Measurements from ENCODE around the gene CDK14. TPM values are rescaled to one million over a fixed set of nuclear protein-coding genes. Genes with fewer than 3 reads are reported as not detected.
A peak's percentile ranks its signal among the peaks of the same experiment; 100 is the strongest.

Gene CDK14
- total RNA-seq, 2 donors from 2014 or later, result 0.49 to 1.7 TPM

DNA sequence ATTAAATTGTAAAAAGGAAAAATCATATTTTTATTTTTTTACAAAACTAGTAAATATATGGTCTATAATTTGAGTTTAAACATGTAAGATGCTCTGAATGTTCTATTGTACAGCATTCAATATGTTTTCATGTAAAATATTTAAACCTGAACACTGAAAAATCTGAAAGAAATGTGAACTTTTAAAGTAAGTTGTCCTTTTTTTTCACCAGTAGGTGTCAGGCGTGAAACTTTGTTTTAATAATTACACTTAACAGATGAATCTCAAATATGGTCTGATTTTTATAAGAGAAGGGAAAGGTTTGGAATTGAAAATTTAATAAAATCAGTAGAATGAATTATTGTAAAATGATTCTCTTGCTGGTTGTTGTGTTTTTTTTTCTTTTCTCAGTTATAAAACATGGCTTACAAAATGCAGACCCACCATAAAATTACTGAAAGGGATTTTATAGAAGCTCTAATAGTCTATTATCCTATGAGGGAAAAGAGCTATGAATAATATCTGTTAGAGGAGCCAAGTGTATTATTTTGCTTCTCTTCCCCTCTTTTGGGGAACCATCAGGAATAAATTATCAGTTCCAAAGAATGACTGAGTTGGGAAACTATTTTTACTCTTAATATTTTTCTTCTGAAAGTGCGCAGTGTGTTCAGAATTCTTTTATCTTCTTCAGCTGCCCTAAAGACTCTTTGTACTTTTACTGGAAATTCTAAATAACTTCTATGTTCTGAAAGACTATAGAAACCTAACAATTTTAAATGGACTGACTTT is 450.4 kb downstream of the CDK14 start:
- DNase-seq (no peak), ATAC-seq (replicated peaks in 1 of 2) (no peak)
- Mint-ChIP-seq H3K4me1 (ENCODE audit: low read depth) (peaks cover 11% of the 10 kb centered on the region), H3K9me3 (peaks cover 0 to 2% of the 10 kb centered on the region in 2 donors), H3K36me3 (ENCODE audit: insufficient read depth in 2 of 2) (no peaks in the 10 kb centered on the region), H3K27me3 (ENCODE audit: low read depth) (no peaks in the 10 kb centered on the region), H3K27ac (no peak overlapping the region), H3K4me3 (no peak overlapping the region)

DNA sequence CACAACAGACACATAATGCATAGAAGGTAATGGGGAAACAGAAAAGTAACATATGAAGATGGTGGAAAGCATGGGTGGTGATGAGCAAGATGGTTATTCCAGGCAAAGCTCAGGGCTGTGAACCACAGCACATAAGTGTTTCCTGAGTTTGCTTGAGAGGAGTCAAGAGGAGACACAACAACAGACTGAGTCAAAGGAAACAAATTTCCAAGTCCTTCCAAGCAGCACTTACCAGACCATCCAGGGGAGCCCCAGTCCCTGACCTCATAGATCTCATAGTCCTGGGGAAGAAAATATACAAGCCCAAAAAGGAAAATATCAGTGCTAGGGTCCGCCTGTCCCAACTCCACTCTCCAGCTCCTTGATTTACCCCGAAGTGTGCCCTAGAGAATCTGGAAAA is 451.5 kb downstream of the CDK14 start:
- Mint-ChIP-seq H3K27me3 (ENCODE audit: low read depth) (no peaks in the 10 kb centered on the region), H3K4me1 (ENCODE audit: low read depth) (peaks cover 11% of the 10 kb centered on the region), H3K9me3 (peaks cover 0 to 2% of the 10 kb centered on the region in 2 donors), H3K36me3 (ENCODE audit: insufficient read depth in 2 of 2) (no peaks in the 10 kb centered on the region), H3K27ac (no peak overlapping the region), H3K4me3 (no peak overlapping the region)
- ATAC-seq (replicated peaks in 1 of 2), result no peak
- DNase-seq, result no peak

DNA sequence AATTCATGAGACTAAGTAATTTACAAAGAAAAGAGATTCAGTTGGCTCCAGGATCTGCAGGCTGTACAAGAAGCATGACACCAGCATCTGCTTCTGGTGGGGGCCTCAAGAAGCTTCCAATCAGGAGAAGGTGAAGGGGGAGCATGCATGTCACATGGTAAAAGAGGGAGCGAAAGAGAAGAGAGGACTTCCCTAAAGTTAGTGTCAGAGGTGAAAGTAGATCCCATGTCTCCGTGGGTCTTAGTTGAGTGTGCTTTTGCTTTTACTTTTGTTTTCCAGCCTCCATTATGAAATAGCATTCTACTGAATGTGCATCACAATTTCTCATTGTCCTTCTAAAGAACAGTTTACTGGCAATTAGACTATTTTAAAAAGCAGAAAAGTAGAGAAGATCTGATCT is 454.6 kb downstream of the CDK14 start:
- H3K27me3 Mint-ChIP-seq (ENCODE audit: low read depth), result no peaks in the 10 kb centered on the region
- H3K27ac Mint-ChIP-seq, result peak overlapping the region; percentile 89
- peak overlapping the region; percentile 54 to 64 for H3K4me3 Mint-ChIP-seq
- ATAC-seq (replicated peaks in 1 of 2) (peak in 1 of 2 donors; percentile 41), DNase-seq (no peak)
- no peaks in the 10 kb centered on the region for H3K36me3 Mint-ChIP-seq (ENCODE audit: insufficient read depth in 2 of 2)
- peaks cover 2% of the 10 kb centered on the region in 2 donors for H3K9me3 Mint-ChIP-seq
- peaks cover 11% of the 10 kb centered on the region for H3K4me1 Mint-ChIP-seq (ENCODE audit: low read depth)

DNA sequence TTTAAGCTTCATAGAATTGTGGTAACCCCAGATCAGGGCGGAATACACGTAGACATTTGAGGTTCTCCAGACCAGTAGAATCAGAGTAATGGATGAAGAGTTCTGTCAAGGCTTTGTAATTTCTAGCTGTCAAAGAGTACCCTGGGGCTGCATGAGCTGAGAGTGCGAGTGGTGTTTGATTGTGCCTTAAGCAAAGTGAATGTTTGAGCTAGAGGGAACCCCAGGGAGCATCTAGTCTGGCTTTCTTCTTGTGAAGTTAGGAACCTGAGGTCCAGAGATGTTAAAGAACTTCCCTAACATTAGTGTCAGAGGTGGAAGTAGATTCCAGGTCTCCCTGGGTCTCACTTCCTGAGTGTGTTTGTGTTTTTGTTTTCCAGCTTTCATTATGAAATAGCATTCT is 455.8 kb downstream of the CDK14 start:
- H3K4me1 Mint-ChIP-seq (ENCODE audit: low read depth), result peaks cover 11% of the 10 kb centered on the region

DNA sequence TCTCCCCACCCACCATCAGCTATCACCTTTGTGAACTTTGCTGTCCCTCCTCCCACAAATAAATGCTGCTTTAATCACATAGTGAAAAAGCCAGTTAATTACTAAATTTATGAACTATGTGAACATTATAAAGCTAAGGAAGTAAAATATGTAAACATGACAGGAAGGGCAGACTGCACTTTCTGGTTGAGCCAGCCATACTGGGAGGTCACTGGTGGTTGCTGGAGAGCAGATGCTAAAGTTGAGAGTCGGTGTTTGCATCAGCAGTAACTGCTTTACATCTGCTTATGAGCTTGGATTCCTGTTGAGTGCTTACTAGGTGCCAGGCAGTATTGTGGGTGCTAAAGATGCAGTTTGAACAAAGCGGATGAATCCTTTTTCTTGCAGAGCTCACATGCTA is 458.3 kb downstream of the CDK14 start:
- Mint-ChIP-seq H3K27ac (no peak overlapping the region), H3K4me1 (ENCODE audit: low read depth) (peaks cover 11% of the 10 kb centered on the region), H3K27me3 (ENCODE audit: low read depth) (no peaks in the 10 kb centered on the region), H3K9me3 (peaks cover 2 to 5% of the 10 kb centered on the region in 2 donors), H3K4me3 (no peak overlapping the region), H3K36me3 (ENCODE audit: insufficient read depth in 2 of 2) (no peaks in the 10 kb centered on the region)
- ATAC-seq (replicated peaks in 1 of 2) (no peak), DNase-seq (no peak)

More for the DNA sequence above, 455.8 kb downstream of the CDK14 start:
- no peak overlapping the region for H3K4me3 Mint-ChIP-seq
- H3K9me3 Mint-ChIP-seq, result peaks cover 2 to 5% of the 10 kb centered on the region in 2 donors
- DNase-seq (no peak), ATAC-seq (replicated peaks in 1 of 2) (no peak)
- no peaks in the 10 kb centered on the region for H3K27me3 Mint-ChIP-seq (ENCODE audit: low read depth)
- H3K27ac Mint-ChIP-seq, result no peak overlapping the region
- H3K36me3 Mint-ChIP-seq (ENCODE audit: insufficient read depth in 2 of 2), result no peaks in the 10 kb centered on the region

DNA sequence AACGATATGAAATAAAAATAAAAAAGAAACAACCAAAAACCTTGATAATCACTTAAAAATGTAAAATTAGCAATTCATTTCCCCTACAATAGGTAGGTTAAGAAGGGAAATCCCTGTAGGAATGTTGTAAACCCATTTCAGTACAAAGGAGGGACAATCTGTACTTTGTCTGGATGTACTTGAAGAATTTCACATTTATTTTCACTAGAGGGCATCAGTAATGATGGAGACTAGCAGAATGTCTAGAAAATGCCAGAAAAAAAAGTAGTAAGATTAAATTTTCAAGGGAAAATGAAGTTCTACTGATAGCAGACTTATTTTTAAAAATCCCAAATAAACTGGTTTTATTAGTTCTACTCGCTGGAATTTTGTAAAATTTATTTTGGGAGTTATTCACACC is 459.1 kb downstream of the CDK14 start:
- H3K4me3 Mint-ChIP-seq, result no peak overlapping the region
- peaks cover 6% of the 10 kb centered on the region for H3K4me1 Mint-ChIP-seq (ENCODE audit: low read depth)
- H3K9me3 Mint-ChIP-seq, result peaks cover 0 to 8% of the 10 kb centered on the region in 2 donors
- H3K27me3 Mint-ChIP-seq (ENCODE audit: low read depth), result no peaks in the 10 kb centered on the region
- ATAC-seq (replicated peaks in 1 of 2), result no peak
- DNase-seq, result no peak
- H3K36me3 Mint-ChIP-seq (ENCODE audit: insufficient read depth in 2 of 2), result no peaks in the 10 kb centered on the region
- no peak overlapping the region for H3K27ac Mint-ChIP-seq

DNA sequence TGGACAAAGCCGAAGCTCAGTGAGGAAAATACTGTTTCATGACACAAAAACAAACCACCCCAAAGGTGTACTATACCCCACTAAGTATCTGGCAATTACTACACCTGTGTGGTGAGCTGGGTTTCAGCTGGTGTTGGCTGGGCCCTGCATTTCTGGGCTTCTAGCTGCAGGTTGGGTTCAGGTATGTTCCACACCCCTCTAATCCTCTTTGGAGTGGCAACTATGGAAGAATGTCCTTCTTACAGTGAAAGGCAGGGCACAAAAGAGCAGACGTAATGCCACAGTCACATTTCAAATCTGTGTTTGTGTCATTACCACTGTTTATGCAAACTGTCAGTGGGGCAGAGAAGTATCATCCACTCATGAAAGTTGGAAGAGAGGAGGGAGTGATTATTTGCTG is 466.6 kb downstream of the CDK14 start:
- no peak overlapping the region for H3K27ac Mint-ChIP-seq

DNA sequence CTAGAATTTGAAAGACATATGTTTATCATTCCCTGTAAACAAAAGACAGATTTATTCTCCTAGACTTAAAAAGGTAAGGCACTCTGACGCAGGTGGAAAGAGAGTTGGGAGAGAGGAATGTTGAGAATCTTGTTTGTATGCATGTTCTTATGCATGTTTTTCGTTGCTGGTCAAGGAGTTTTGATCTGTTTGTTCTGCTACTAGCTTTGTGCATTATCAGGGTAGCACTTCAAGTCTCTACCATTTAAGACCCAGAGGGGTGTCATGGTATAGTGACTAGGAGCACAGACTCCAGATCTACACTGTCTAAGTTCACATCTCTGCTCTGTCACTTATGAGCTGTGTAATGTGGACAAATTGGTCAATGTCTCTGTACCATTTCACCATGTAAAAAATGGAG is 467.9 kb downstream of the CDK14 start:
- DNase-seq, result no peak
- ATAC-seq (replicated peaks in 1 of 2), result no peak
- Mint-ChIP-seq H3K4me1 (ENCODE audit: low read depth) (no peaks in the 10 kb centered on the region), H3K9me3 (peaks cover 0 to 5% of the 10 kb centered on the region in 2 donors), H3K36me3 (ENCODE audit: insufficient read depth in 2 of 2) (no peaks in the 10 kb centered on the region), H3K4me3 (no peak overlapping the region), H3K27ac (no peak overlapping the region), H3K27me3 (ENCODE audit: low read depth) (no peaks in the 10 kb centered on the region)

More for the DNA sequence above, 466.6 kb downstream of the CDK14 start:
- no peaks in the 10 kb centered on the region for H3K36me3 Mint-ChIP-seq (ENCODE audit: insufficient read depth in 2 of 2)
- H3K4me1 Mint-ChIP-seq (ENCODE audit: low read depth), result no peaks in the 10 kb centered on the region
- H3K4me3 Mint-ChIP-seq, result no peak overlapping the region
- DNase-seq (no peak), ATAC-seq (replicated peaks in 1 of 2) (no peak)
- H3K9me3 Mint-ChIP-seq, result peaks cover 0 to 5% of the 10 kb centered on the region in 2 donors
- H3K27me3 Mint-ChIP-seq (ENCODE audit: low read depth), result no peaks in the 10 kb centered on the region

DNA sequence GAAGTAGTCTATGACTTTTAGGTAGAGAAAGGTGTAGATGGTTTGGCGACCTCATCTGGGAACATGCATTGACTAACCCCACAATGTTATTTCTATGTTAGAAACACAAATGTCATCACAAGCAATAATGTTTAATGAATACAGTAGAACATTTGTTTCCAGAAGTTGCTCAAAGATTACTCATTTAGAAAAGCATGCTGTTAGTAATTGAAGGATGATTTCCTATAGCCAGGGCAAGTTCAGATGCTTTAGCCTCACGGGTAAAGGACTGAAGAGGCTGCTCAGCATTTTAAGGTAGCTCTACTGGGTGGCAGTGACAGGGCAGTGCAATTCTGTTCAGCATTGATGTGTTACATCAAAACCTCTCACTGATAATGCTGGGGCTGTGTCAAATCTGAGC is 468.8 kb downstream of the CDK14 start:
- H3K4me1 Mint-ChIP-seq (ENCODE audit: low read depth), result no peaks in the 10 kb centered on the region
- DNase-seq (no peak), ATAC-seq (replicated peaks in 1 of 2) (no peak)
- no peaks in the 10 kb centered on the region for H3K36me3 Mint-ChIP-seq (ENCODE audit: insufficient read depth in 2 of 2)
- H3K27ac Mint-ChIP-seq, result no peak overlapping the region
- no peaks in the 10 kb centered on the region for H3K27me3 Mint-ChIP-seq (ENCODE audit: low read depth)
- H3K4me3 Mint-ChIP-seq, result no peak overlapping the region
- H3K9me3 Mint-ChIP-seq, result peaks cover 0 to 5% of the 10 kb centered on the region in 2 donors

DNA sequence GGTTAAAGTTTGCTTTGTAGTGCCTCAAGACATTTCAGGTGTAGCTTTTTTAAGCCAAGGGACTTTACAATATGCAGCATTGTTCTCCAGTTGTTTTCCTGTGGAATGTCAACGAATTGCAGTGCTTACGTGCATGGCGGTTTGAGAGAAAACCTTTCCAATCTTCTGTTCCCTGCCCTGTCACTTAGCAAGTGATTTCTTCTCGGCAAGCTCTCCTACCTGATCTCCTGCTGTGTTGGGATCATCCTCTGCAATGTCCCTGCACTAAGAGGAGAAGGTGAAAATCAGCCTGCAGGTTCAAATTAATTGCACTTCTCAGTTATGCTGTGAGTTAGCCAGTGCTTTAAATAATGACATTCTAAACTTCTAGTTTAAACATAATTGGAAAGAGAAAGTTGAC is 470.5 kb downstream of the CDK14 start:
- Mint-ChIP-seq H3K4me1 (ENCODE audit: low read depth) (no peaks in the 10 kb centered on the region), H3K4me3 (no peak overlapping the region), H3K27me3 (ENCODE audit: low read depth) (no peaks in the 10 kb centered on the region), H3K36me3 (ENCODE audit: insufficient read depth in 2 of 2) (no peaks in the 10 kb centered on the region), H3K9me3 (no peaks in the 10 kb centered on the region), H3K27ac (no peak overlapping the region)
- ATAC-seq (replicated peaks in 1 of 2), result no peak
- DNase-seq, result no peak

DNA sequence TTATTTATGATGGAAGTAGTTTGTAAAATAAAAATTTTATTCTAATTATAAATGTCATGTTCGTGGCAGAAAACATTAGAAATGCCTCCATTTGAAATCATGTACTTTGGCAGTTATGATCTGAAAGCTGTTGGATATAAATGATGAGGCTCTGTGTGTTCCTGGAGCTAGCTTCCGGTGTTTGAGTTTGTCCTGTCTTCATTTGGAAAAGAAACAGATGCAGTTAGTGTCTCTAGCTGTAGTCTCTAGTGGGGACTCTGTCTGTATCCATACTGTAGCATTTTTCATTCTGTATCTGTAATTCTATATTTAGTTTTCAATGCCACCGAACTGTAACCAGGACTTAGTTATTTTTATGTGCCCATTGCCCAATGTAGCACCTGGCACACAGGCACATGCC is 471.1 kb downstream of the CDK14 start:
- Mint-ChIP-seq H3K27me3 (ENCODE audit: low read depth) (no peaks in the 10 kb centered on the region), H3K27ac (no peak overlapping the region), H3K4me3 (no peak overlapping the region), H3K4me1 (ENCODE audit: low read depth) (no peaks in the 10 kb centered on the region), H3K36me3 (ENCODE audit: insufficient read depth in 2 of 2) (no peaks in the 10 kb centered on the region), H3K9me3 (no peaks in the 10 kb centered on the region)
- DNase-seq, result no peak
- ATAC-seq (replicated peaks in 1 of 2), result no peak

DNA sequence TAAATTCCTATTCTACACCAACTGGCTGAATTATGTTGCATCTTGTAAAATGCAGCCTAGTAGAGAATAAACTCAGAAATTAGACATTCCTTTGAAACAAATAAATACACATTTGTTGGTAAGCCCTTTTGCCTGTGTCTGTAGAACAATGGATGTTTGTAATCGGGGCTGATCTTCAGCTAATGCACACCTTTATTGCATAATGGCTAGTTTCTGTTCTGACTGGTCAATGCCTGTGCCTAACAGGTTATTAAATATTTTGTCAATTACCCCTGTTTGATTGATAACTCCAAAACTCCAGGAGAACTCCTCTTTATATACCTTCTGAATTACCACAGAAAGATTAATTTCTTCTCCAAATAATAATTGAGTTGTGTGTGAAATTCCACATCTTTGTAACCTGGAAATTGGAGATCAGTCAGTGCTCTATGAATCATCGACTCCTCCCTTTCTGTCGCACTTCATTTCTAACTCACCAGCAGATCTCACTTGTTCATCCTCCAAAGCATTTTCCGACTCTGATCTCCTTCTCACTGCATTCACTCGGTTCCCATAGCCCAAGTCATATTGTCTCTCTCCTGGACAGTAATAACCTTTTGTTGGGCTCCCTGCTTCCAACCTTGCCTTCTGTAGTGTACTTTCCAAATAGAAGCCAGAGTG is 472.1 kb downstream of the CDK14 start:
- no peaks in the 10 kb centered on the region for H3K4me1 Mint-ChIP-seq (ENCODE audit: low read depth)
- H3K9me3 Mint-ChIP-seq, result no peaks in the 10 kb centered on the region
- H3K36me3 Mint-ChIP-seq (ENCODE audit: insufficient read depth in 2 of 2), result no peaks in the 10 kb centered on the region
- DNase-seq (no peak), ATAC-seq (replicated peaks in 1 of 2) (no peak)
- H3K27me3 Mint-ChIP-seq (ENCODE audit: low read depth), result no peaks in the 10 kb centered on the region
- H3K27ac Mint-ChIP-seq, result no peak overlapping the region
- H3K4me3 Mint-ChIP-seq, result no peak overlapping the region

DNA sequence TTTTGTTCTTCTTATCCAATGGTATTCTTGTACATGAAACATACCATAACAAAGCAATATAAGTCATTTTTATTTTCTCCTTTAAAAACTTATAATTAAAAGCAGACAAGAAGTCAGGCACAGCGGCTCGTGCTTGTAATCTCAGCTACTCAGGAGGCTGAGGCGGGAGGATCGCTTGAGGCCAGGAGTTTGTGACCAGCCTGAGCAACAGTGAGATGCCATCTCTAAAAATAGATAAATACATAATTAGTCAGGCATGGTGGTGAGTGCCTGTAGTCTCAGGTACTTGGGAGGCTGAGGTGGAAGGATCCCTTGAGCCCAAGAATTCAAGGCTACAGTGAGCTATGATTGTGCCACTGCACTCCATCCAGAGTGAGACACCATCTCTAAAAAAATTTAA is 473.0 kb downstream of the CDK14 start:
- Mint-ChIP-seq H3K36me3 (ENCODE audit: insufficient read depth in 2 of 2) (no peaks in the 10 kb centered on the region), H3K4me3 (no peak overlapping the region), H3K4me1 (ENCODE audit: low read depth) (no peaks in the 10 kb centered on the region), H3K27me3 (ENCODE audit: low read depth) (no peaks in the 10 kb centered on the region), H3K27ac (no peak overlapping the region), H3K9me3 (peaks cover 0 to 2% of the 10 kb centered on the region in 2 donors)
- DNase-seq (no peak), ATAC-seq (replicated peaks in 1 of 2) (no peak)

DNA sequence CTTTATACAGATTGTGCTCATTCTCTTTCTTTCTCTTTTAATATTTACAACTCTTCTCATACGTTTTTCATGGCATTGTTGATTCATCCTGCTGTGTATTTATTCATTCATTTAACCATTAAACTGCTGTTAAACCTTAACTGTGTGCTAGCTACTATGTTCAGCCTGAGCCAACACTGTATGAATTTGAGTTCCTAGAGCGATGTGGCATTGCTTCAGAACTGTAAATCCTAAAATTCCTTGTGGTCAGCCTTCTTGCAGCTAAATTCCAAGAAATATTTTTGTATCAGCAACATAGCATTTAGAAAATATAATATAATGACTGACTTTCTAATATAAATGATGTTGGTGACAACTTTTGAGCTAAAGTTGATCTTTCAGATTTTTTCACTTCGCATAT is 483.4 kb downstream of the CDK14 start:
- no peaks in the 10 kb centered on the region for H3K9me3 Mint-ChIP-seq
- no peaks in the 10 kb centered on the region for H3K27me3 Mint-ChIP-seq (ENCODE audit: low read depth)
- ATAC-seq (replicated peaks in 1 of 2), result no peak
- H3K4me1 Mint-ChIP-seq (ENCODE audit: low read depth), result peaks cover 18% of the 10 kb centered on the region
- no peak overlapping the region for H3K4me3 Mint-ChIP-seq
- H3K36me3 Mint-ChIP-seq (ENCODE audit: insufficient read depth in 2 of 2), result no peaks in the 10 kb centered on the region
- no peak overlapping the region for H3K27ac Mint-ChIP-seq
- no peak for DNase-seq
